K562 (cell line): Measurements from ENCODE around the gene NMT1. TPM values are rescaled to one million over a fixed set of nuclear protein-coding genes. Genes with fewer than 3 reads are reported as not detected.

Experiments used
- ADNP ChIP-seq: fragments of 200-800 bp; sonication (Bioruptor generic); IDR thresholded peaks from 2 replicates; pipeline ENCODE4 v1.6.1; 2016; ENCODE audit warnings: missing genetic modification characterization, missing compliant biosample characterization
- CBX3 ChIP-seq, 2 experiments: IDR thresholded peaks; 1 replicate in 1 of 2; 2 replicates in 1 of 2; pipeline ENCODE4 v1.6.1; 2012; ENCODE audit warnings: inconsistent platforms in 2 of 2, low read length in 2 of 2, borderline replicate concordance in 1 of 2, control low read depth in 1 of 2
- EP300 ChIP-seq: IDR thresholded peaks from 2 replicates; pipeline ENCODE4 v1.6.1; 2012; ENCODE audit warnings: low read length, improper control_type of control experiment
- GABPB1 ChIP-seq: sonication (generic); formaldehyde crosslinking; IDR thresholded peaks from 2 replicates; pipeline ENCODE4 v1.8.0; 2022; ENCODE audit warnings: mild to moderate bottlenecking, missing genetic modification reagents
- HMGN3 ChIP-seq: IDR thresholded peaks from 2 replicates; pipeline ENCODE4 v1.6.1; 2011; ENCODE audit warnings: borderline replicate concordance, low read depth, mild to moderate bottlenecking, mixed read lengths, low read length; ENCODE audit not compliant: insufficient read length; ENCODE audit errors: extremely low read depth
- LEF1 ChIP-seq: fragments of 450-650 bp; IDR thresholded peaks from 2 replicates; pipeline ENCODE4 v1.6.1; 2016; ENCODE audit warnings: mild to moderate bottlenecking
- RBM25 ChIP-seq: fragments of 200-400 bp; formaldehyde crosslinking; IDR thresholded peaks from 2 replicates; pipeline ENCODE4 v1.6.1; 2018; ENCODE audit warnings: low read length, low read depth, moderate library complexity; ENCODE audit not compliant: severe bottlenecking
- SMARCA4 ChIP-seq: fragments of 450-650 bp; IDR thresholded peaks from 2 replicates; pipeline ENCODE4 v1.6.1; 2016
- TRIM28 ChIP-seq: fragments of 450-650 bp; IDR thresholded peaks from 2 replicates; pipeline ENCODE4 v1.6.1; 2017
- ZNF124 ChIP-seq: sonication (generic); formaldehyde crosslinking; IDR thresholded peaks from 2 replicates; pipeline ENCODE4 v1.8.1; 2022; ENCODE audit warnings: missing genetic modification reagents
- ZNF232 ChIP-seq: sonication (generic); formaldehyde crosslinking; IDR thresholded peaks from 2 replicates; pipeline ENCODE4 v1.8.0; 2022; ENCODE audit warnings: mild to moderate bottlenecking, missing genetic modification reagents
- ZNF24 ChIP-seq: fragments of 450-650 bp; IDR thresholded peaks from 2 replicates; pipeline ENCODE4 v1.6.1; 2016
- ZNF3 ChIP-seq: fragments of 250-450 bp; sonication (Bioruptor Pico); IDR thresholded peaks from 2 replicates; pipeline ENCODE4 v1.5.0; 2021; ENCODE audit warnings: mild to moderate bottlenecking, moderate library complexity
- ZNF766 ChIP-seq: fragments of 200-800 bp; sonication (Bioruptor generic); conservative IDR thresholded peaks from 2 replicates; pipeline ENCODE4 v1.6.1; 2016; ENCODE audit warnings: missing genetic modification characterization, missing compliant biosample characterization
- polyA plus RNA-seq, 8 experiments: library from polyadenylated mRNA; depleted of rRNA in 4 of 8; stranded (reverse) in 5 of 8; unstranded in 3 of 8; fragments of >200 nt; fragmentation: Nextera tagmentation in 2 of 8; fragmentation: Illumina TruSeq in 1 of 8; extraction: Ambion mirVana in 2 of 8; extraction: Trizol in 1 of 8; gene quantifications; 2 replicates each; pipeline versions ENCODE4 v1.2.1 to v1.2.3, GENCODE V29; 2011 to 2014; ENCODE audit warnings: inconsistent platforms in 1 of 8, missing spikeins in 1 of 8
- total RNA-seq, 7 experiments: library from RNA; depleted of rRNA in 6 of 7; stranded (reverse); fragments of >200 nt in 6 of 7; fragmentation: Illumina TruSeq in 2 of 7; extraction: Trizol in 2 of 7; gene quantifications; 2 replicates each; pipeline versions ENCODE4 v1.2.1 to v1.2.3, GENCODE V29; 2011 to 2021; ENCODE audit warnings: low replicate concordance in 1 of 7
- TF ChIP-seq, protein P1 (sequence below), 2 experiments: IDR thresholded peaks; 2 replicates each; pipeline ENCODE4 v1.6.1; 2012; ENCODE audit warnings: improper control_type of control experiment in 2 of 2, low read depth in 2 of 2, low read length in 2 of 2, borderline replicate concordance in 1 of 2
- TF ChIP-seq, protein P2 (sequence below): IDR thresholded peaks from 3 replicates; pipeline ENCODE4 v1.6.1; 2011; ENCODE audit warnings: borderline replicate concordance, mild to moderate bottlenecking, moderate library complexity; ENCODE audit not compliant: insufficient read length; ENCODE audit errors: extremely low read depth
- TF ChIP-seq, protein P3 (sequence below): fragments of 450-650 bp; IDR thresholded peaks from 2 replicates; pipeline ENCODE4 v1.6.1; 2016; ENCODE audit warnings: borderline replicate concordance
- TF ChIP-seq, protein P4 (sequence below): sonication (generic); formaldehyde crosslinking; IDR thresholded peaks from 2 replicates; pipeline ENCODE4 v1.8.0; 2022; ENCODE audit warnings: mild to moderate bottlenecking, missing genetic modification reagents, borderline replicate concordance

Gene NMT1
- total and polyA plus RNA-seq, 9 of the 15 experiments (the other 6 are each of a cell fraction or from before 2014, with no cell fraction given): 86.7 to 569 (median 213) TPM

DNA sequence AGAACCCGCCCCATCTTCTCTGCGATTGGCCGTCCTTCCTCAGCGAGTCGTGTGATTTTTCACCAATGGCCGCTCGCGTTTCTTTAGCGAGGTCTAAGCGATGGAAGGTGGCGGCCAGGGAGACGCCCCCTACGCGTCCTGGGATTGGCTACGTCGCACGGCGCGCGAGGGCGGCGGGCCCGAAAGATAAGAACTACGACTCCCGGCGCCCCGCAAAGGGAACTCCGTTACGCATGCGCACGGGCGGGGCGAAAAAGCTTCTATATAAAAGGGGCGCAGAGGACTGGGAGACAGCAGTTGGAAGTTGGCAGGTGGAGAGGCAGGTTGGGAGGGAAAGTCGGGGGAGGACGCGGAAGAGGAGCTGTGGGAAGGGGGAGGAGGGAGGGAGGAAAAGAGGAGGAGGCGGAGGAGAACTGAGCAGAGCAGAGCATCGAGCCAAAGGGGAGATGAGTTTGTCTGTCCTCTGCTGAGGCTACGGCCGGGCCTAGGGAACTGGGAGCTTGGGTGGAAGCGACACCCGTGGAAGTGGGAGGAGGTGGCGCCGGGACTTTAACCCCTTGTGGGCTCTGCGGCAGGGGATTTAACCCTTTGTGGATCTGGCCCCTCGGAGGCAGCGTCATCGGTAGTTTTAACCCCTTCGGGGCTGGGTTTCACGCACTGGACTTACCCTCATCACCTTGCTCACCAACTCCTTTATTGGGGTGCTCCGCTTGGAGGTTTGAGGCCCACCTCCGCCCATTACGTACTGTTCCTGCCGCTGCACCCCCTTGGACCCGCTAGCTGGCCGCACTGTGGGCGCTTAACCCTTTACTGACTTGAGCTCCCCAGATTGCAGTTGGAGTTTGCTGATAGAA is 87.3 kb downstream of the NMT1 start, which contains the start of gene HEXIM1 (continued):
- TF ChIP-seq, protein P1, sequence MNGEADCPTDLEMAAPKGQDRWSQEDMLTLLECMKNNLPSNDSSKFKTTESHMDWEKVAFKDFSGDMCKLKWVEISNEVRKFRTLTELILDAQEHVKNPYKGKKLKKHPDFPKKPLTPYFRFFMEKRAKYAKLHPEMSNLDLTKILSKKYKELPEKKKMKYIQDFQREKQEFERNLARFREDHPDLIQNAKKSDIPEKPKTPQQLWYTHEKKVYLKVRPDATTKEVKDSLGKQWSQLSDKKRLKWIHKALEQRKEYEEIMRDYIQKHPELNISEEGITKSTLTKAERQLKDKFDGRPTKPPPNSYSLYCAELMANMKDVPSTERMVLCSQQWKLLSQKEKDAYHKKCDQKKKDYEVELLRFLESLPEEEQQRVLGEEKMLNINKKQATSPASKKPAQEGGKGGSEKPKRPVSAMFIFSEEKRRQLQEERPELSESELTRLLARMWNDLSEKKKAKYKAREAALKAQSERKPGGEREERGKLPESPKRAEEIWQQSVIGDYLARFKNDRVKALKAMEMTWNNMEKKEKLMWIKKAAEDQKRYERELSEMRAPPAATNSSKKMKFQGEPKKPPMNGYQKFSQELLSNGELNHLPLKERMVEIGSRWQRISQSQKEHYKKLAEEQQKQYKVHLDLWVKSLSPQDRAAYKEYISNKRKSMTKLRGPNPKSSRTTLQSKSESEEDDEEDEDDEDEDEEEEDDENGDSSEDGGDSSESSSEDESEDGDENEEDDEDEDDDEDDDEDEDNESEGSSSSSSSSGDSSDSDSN (IDR thresholded peaks at IDR 0.05; ENCODE audit: borderline replicate concordance in 1 of 2, low read depth in 2 of 2, low read length in 2 of 2): no peak
- TF ChIP-seq ZNF232 (CRISPR knock-in tag) (no peak), HMGN3 (peak; percentile 69), ZNF24 (peak; percentile 15; the same call in 1 of the 2 replicates), EP300 (no peak), TRIM28 (no peak; the same call in 1 of the 2 replicates), ZNF766 (no peak), ZNF3 (CRISPR knock-in tag) (no peak), GABPB1 (CRISPR knock-in tag) (no peak; the same call in 1 of the 2 replicates), LEF1 (peak; percentile 75), ADNP (tag) (no peak), CBX3 (IDR thresholded peaks at IDR 0.05; ENCODE audit: borderline replicate concordance in 1 of 2, low read length in 2 of 2) (no peak; a peak in 1 of 3 replicates), SMARCA4 (peak; percentile 45), ZNF124 (CRISPR knock-in tag) (no peak), RBM25 (no peak)
- TF ChIP-seq, protein P2, sequence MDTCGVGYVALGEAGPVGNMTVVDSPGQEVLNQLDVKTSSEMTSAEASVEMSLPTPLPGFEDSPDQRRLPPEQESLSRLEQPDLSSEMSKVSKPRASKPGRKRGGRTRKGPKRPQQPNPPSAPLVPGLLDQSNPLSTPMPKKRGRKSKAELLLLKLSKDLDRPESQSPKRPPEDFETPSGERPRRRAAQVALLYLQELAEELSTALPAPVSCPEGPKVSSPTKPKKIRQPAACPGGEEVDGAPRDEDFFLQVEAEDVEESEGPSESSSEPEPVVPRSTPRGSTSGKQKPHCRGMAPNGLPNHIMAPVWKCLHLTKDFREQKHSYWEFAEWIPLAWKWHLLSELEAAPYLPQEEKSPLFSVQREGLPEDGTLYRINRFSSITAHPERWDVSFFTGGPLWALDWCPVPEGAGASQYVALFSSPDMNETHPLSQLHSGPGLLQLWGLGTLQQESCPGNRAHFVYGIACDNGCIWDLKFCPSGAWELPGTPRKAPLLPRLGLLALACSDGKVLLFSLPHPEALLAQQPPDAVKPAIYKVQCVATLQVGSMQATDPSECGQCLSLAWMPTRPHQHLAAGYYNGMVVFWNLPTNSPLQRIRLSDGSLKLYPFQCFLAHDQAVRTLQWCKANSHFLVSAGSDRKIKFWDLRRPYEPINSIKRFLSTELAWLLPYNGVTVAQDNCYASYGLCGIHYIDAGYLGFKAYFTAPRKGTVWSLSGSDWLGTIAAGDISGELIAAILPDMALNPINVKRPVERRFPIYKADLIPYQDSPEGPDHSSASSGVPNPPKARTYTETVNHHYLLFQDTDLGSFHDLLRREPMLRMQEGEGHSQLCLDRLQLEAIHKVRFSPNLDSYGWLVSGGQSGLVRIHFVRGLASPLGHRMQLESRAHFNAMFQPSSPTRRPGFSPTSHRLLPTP: no peak
- TF ChIP-seq, protein P3, sequence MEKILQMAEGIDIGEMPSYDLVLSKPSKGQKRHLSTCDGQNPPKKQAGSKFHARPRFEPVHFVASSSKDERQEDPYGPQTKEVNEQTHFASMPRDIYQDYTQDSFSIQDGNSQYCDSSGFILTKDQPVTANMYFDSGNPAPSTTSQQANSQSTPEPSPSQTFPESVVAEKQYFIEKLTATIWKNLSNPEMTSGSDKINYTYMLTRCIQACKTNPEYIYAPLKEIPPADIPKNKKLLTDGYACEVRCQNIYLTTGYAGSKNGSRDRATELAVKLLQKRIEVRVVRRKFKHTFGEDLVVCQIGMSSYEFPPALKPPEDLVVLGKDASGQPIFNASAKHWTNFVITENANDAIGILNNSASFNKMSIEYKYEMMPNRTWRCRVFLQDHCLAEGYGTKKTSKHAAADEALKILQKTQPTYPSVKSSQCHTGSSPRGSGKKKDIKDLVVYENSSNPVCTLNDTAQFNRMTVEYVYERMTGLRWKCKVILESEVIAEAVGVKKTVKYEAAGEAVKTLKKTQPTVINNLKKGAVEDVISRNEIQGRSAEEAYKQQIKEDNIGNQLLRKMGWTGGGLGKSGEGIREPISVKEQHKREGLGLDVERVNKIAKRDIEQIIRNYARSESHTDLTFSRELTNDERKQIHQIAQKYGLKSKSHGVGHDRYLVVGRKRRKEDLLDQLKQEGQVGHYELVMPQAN: peak; percentile 85
- TF ChIP-seq, protein P4, sequence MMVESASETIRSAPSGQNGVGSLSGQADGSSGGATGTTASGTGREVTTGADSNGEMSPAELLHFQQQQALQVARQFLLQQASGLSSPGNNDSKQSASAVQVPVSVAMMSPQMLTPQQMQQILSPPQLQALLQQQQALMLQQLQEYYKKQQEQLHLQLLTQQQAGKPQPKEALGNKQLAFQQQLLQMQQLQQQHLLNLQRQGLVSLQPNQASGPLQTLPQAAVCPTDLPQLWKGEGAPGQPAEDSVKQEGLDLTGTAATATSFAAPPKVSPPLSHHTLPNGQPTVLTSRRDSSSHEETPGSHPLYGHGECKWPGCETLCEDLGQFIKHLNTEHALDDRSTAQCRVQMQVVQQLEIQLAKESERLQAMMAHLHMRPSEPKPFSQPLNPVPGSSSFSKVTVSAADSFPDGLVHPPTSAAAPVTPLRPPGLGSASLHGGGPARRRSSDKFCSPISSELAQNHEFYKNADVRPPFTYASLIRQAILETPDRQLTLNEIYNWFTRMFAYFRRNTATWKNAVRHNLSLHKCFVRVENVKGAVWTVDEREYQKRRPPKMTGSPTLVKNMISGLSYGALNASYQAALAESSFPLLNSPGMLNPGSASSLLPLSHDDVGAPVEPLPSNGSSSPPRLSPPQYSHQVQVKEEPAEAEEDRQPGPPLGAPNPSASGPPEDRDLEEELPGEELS (CRISPR knock-in tag): peak; percentile 62; the same call in 1 of the 2 replicates
